K562 (cell line): ENCODE data around the gene WDFY2. TPM values are rescaled to one million over a fixed set of nuclear protein-coding genes. Genes with fewer than 3 reads are reported as not detected.
A peak's percentile ranks its signal among the peaks of the same experiment; 100 is the strongest.

ENCODE experiments used
- ATAC-seq: fragments of 200-7000 bp; cut with Tn5 transposase; 3 replicates; pipeline ENCODE4 v1.9.1; 2020; ENCODE audit warnings: moderate library complexity
- BruUV-seq: library from RNA; stranded (reverse); fragments of 400-500 nt; replicated peaks from 2 replicates; lab custom pipeline; 2021; lab: Mats Ljungman, UMichigan
- CTCF ChIA-PET: fragments of 300-600 bp; formaldehyde crosslinking; extraction: SDS; loops from one replicate; lab custom pipeline; 2021; ENCODE audit warnings: low intra/inter-chr PET ratio; lab: Yijun Ruan, JAX
- POLR2A ChIA-PET: fragments of 300-600, 350-650 bp; sonication (Branson Sonifier 250); formaldehyde crosslinking; extraction: SDS; loops from one replicate; lab custom pipeline; 2021; ENCODE audit warnings: antibody characterized with exemption, inconsistent platforms; lab: Yijun Ruan, JAX
- DNase-seq, 4 experiments: peaks; one replicate each; pipeline versions ENCODE4 v3.0.0 to v3.0.0-alpha.2; 2011 to 2018; ENCODE audit warnings: low spot score in 3 of 4, mixed read lengths in 3 of 4; ENCODE audit errors: extremely low read depth in 1 of 4
- FAIRE-seq: peaks from 2 replicates; lab custom pipeline; 2011; peaks lifted over from hg19 to GRCh38; lab: Jason Lieb, UNC
- H2AFZ ChIP-seq: 2 replicates; pipeline ENCODE4 v1.6.0; 2011; ENCODE audit warnings: low read depth, low read length, control low read depth, inconsistent platforms
- H3K27ac ChIP-seq: fragments of 200-600 bp; 3 replicates; pipeline ENCODE4 v1.8.0; 2011; ENCODE audit warnings: low read depth, mild to moderate bottlenecking, control low read depth, inconsistent platforms, low read length, moderate library complexity, mixed read lengths; ENCODE audit errors: extremely low read depth
- H3K27me3 ChIP-seq, 2 experiments: fragments of 300-600 bp in 1 of 2; 2 replicates in 1 of 2; 3 replicates in 1 of 2; pipeline versions ENCODE4 v1.6.0 to v1.8.0; 2011; ENCODE audit warnings: inconsistent platforms in 2 of 2, low read length in 2 of 2, mild to moderate bottlenecking in 1 of 2, mixed read lengths in 1 of 2, moderate library complexity in 1 of 2; ENCODE audit not compliant: control insufficient read depth in 2 of 2, insufficient read depth in 2 of 2
- H3K36me3 ChIP-seq: fragments of 300-600 bp; 3 replicates; pipeline ENCODE4 v1.8.0; 2011; ENCODE audit warnings: mild to moderate bottlenecking, low read length, inconsistent platforms; ENCODE audit not compliant: control insufficient read depth, insufficient read depth
- H3K4me1 ChIP-seq, 2 experiments: fragments of 200-600 bp in 1 of 2; replicated peaks in 1 of 2; 2 replicates in 1 of 2; 3 replicates in 1 of 2; pipeline versions ENCODE4 v1.5.1 to v1.8.0; 2011; ENCODE audit warnings: inconsistent platforms in 2 of 2, low read length in 2 of 2, mild to moderate bottlenecking in 1 of 2, mixed read lengths in 1 of 2, moderate library complexity in 1 of 2; ENCODE audit not compliant: control insufficient read depth in 2 of 2, insufficient read depth in 2 of 2
- H3K4me2 ChIP-seq: 2 replicates; pipeline ENCODE4 v1.6.1; 2011; ENCODE audit warnings: low read length, control low read depth, inconsistent platforms, mixed read lengths; ENCODE audit not compliant: insufficient read depth
- H3K4me3 ChIP-seq: fragments of 200-600 bp; sonication (generic), shearing (Covaris generic); 2 replicates; pipeline ENCODE4 v1.5.1; 2016; ENCODE audit warnings: control low read depth, inconsistent platforms
- H3K79me2 ChIP-seq: fragments of 200-600 bp; 3 replicates; pipeline ENCODE4 v1.8.0; 2011; ENCODE audit warnings: low read length, inconsistent platforms; ENCODE audit not compliant: control insufficient read depth, insufficient read depth
- H3K9ac ChIP-seq, 2 experiments: 2 replicates each; pipeline versions ENCODE4 v1.6.0 to v1.6.1; 2011; ENCODE audit warnings: low read depth in 2 of 2, low read length in 2 of 2, control low read depth in 1 of 2, inconsistent platforms in 1 of 2, mild to moderate bottlenecking in 1 of 2, mixed read lengths in 1 of 2; ENCODE audit not compliant: insufficient read depth in 1 of 2
- H3K9me1 ChIP-seq: one replicate; pipeline ENCODE4 v1.6.0; 2011; ENCODE audit warnings: inconsistent platforms, mild to moderate bottlenecking, low read length, moderate library complexity; ENCODE audit not compliant: control insufficient read depth, insufficient read depth
- H3K9me3 ChIP-seq: replicated peaks from 2 replicates; pipeline ENCODE4 v1.5.1; 2011; ENCODE audit warnings: low read depth, low read length, inconsistent platforms; ENCODE audit not compliant: control insufficient read depth, insufficient read depth
- H4K20me1 ChIP-seq: replicated peaks from 2 replicates; pipeline ENCODE4 v1.6.1; 2011; ENCODE audit warnings: low read length, inconsistent platforms, mixed read lengths; ENCODE audit not compliant: control insufficient read depth, insufficient read depth
- CEBPB ChIP-seq: fragments of 450-650 bp; IDR thresholded peaks from 2 replicates; pipeline ENCODE4 v1.6.1; 2016; ENCODE audit warnings: missing genetic modification characterization, missing compliant biosample characterization
- NONO ChIP-seq, 2 experiments: fragments of 200-400 bp in 1 of 2; fragments of 450-650 bp in 1 of 2; formaldehyde crosslinking in 1 of 2; IDR thresholded peaks; 2 replicates each; pipeline ENCODE4 v1.6.1; 2017; ENCODE audit warnings: low read depth in 2 of 2, mild to moderate bottlenecking in 2 of 2, moderate library complexity in 2 of 2, low read length in 1 of 2
- POLR2G ChIP-seq: fragments of 200-400 bp; formaldehyde crosslinking; IDR thresholded peaks from 2 replicates; pipeline ENCODE4 v1.6.1; 2017; ENCODE audit warnings: low read depth, mild to moderate bottlenecking, antibody characterized with exemption, low read length, moderate library complexity
- WGBS: fragments of 100-300 bp; shearing (Covaris generic); methylation state at CpG from one replicate; pipeline ENCODE4 v1.1.6; 2016; ENCODE audit warnings: low coverage, mixed read lengths; ENCODE audit not compliant: insufficient coverage; ENCODE audit errors: missing lambda C conversion rate; 5-methylcytosine and 5-hydroxymethylcytosine counted together
- in situ Hi-C: fragments of 300-500 bp; cut with MboI; formaldehyde crosslinking; loops from 4 replicates; pipeline ENCODE4 v1.15.0; 2018; ENCODE audit warnings: inconsistent platforms, mixed read lengths
- intact Hi-C: fragments of 100-400 bp; cut with micrococcal nuclease; formaldehyde crosslinking; loops from 2 replicates; pipeline ENCODE4 v1.14.2; 2022
- polyA plus RNA-seq, 8 experiments: library from polyadenylated mRNA; depleted of rRNA in 4 of 8; stranded (reverse) in 5 of 8; unstranded in 3 of 8; fragments of >200 nt; fragmentation: Nextera tagmentation in 2 of 8; fragmentation: Illumina TruSeq in 1 of 8; extraction: Ambion mirVana in 2 of 8; extraction: Trizol in 1 of 8; gene quantifications; 2 replicates each; pipeline versions ENCODE4 v1.2.1 to v1.2.3, GENCODE V29; 2011 to 2014; ENCODE audit warnings: inconsistent platforms in 1 of 8, missing spikeins in 1 of 8
- total RNA-seq, 7 experiments: library from RNA; depleted of rRNA in 6 of 7; stranded (reverse); fragments of >200 nt in 6 of 7; fragmentation: Illumina TruSeq in 2 of 7; extraction: Trizol in 2 of 7; gene quantifications; 2 replicates each; pipeline versions ENCODE4 v1.2.1 to v1.2.3, GENCODE V29; 2011 to 2021; ENCODE audit warnings: low replicate concordance in 1 of 7

WDFY2 gene
- total and polyA plus RNA-seq, 9 of the 15 experiments (the other 6 are each of a cell fraction or from before 2014, with no cell fraction given): 0.66 to 6.4 (median 4.4) TPM

- H3K4me3 ChIP-seq: no peak overlapping the region
- intact Hi-C loops (no loop called here), in situ Hi-C loops (no loop called here)
- H3K27me3 ChIP-seq: no peaks in the 10 kb centered on the region
- no peak for DNase-seq
- H2AFZ ChIP-seq: no peak overlapping the region
- BruUV-seq: no TSS peak
- no peak overlapping the region for H3K9ac ChIP-seq
- no peak overlapping the region for H3K4me2 ChIP-seq
- WGBS: 58% methylated on average over 5 of the region's 11 CpGs
- POLR2A ChIA-PET: interaction anchor here (1.2 kb wide), 1 partner anchor 19 kb away, joined by 3 read pairs; no protein-coding TSS in a partner anchor
- no peaks in the 10 kb centered on the region for H3K79me2 ChIP-seq
- H3K27ac ChIP-seq: no peak overlapping the region
- ATAC-seq: no peak
- FAIRE-seq: no peak
- no peaks in the 10 kb centered on the region for H3K9me1 ChIP-seq
- CTCF ChIA-PET: no interaction called here
- H3K36me3 ChIP-seq: no peaks in the 10 kb centered on the region
- TF ChIP-seq CEBPB: no peak
- TF ChIP-seq POLR2G: 0 out of 2 replicates have a peak, but pooled peaks have one; percentile 30
- TF ChIP-seq NONO (IDR thresholded peaks at IDR 0.05; ENCODE audit: low read depth in 2 of 2, low read length in 1 of 2): no peak
- H4K20me1 ChIP-seq: no peaks in the 10 kb centered on the region
- H3K4me1 ChIP-seq: peaks cover 0 to 3% of the 10 kb centered on the region in 2 experiments; a peak in 2 of 5 replicates
- H3K9me3 ChIP-seq: no peaks in the 10 kb centered on the region
These were observed 186.6 kb downstream of the WDFY2 start for GRCh38 chr13:51770681-51771417.
